DND-41 (cell line): ENCODE measurements around the gene FADS2.

ENCODE experiments used
- ATAC-seq: fragments of 200-7000 bp; cut with Tn5 transposase; 3 replicates; pipeline ENCODE4 v1.9.1; 2021; ENCODE audit warnings: low read depth; ENCODE audit not compliant: insufficient read depth
- DNase-seq: peaks from one replicate; pipeline ENCODE4 v3.0.0-alpha.2; 2020
- H2AFZ ChIP-seq: 2 replicates; pipeline ENCODE4 v1.6.0; 2012; ENCODE audit warnings: low read depth, low read length
- H3K27ac ChIP-seq: 2 replicates; pipeline ENCODE4 v1.5.1; 2012; ENCODE audit warnings: low read length, inconsistent platforms
- H3K27me3 ChIP-seq: fragments of 200-600 bp; sonication (generic); 2 replicates; pipeline ENCODE4 v1.6.0; 2012; ENCODE audit warnings: low read length, mild to moderate bottlenecking, inconsistent platforms; ENCODE audit not compliant: insufficient read depth, poor library complexity
- H3K36me3 ChIP-seq: 2 replicates; pipeline ENCODE4 v1.5.1; 2012; ENCODE audit warnings: low read length, inconsistent platforms; ENCODE audit not compliant: insufficient read depth
- H3K4me1 ChIP-seq: 2 replicates; pipeline ENCODE4 v1.5.1; 2012; ENCODE audit warnings: mild to moderate bottlenecking, low read length; ENCODE audit not compliant: insufficient read depth
- H3K4me2 ChIP-seq: 2 replicates; pipeline ENCODE4 v1.6.0; 2012; ENCODE audit warnings: mild to moderate bottlenecking, moderate library complexity, low read length, inconsistent platforms; ENCODE audit not compliant: insufficient read depth
- H3K4me3 ChIP-seq, 2 experiments: fragments of 200-600 bp in 1 of 2; shearing (Covaris generic) in 1 of 2; 2 replicates each; pipeline ENCODE4 v1.5.1; 2012 to 2016; ENCODE audit warnings: inconsistent platforms in 2 of 2, low read length in 2 of 2, mild to moderate bottlenecking in 2 of 2, low read depth in 1 of 2, moderate library complexity in 1 of 2
- H3K79me2 ChIP-seq: 2 replicates; pipeline ENCODE4 v1.6.0; 2012; ENCODE audit warnings: low read length, inconsistent platforms; ENCODE audit not compliant: insufficient read depth
- H3K9ac ChIP-seq: 2 replicates; pipeline ENCODE4 v1.6.0; 2012; ENCODE audit warnings: low read depth, mild to moderate bottlenecking, inconsistent platforms, low read length, moderate library complexity
- H3K9me3 ChIP-seq: 2 replicates; pipeline ENCODE4 v1.5.1; 2012; ENCODE audit warnings: low read length, moderate library complexity, mild to moderate bottlenecking, inconsistent platforms; ENCODE audit not compliant: insufficient read depth, severe bottlenecking
- H4K20me1 ChIP-seq: 2 replicates; pipeline ENCODE4 v1.6.0; 2012; ENCODE audit warnings: low read length; ENCODE audit not compliant: insufficient read depth
- EZH2 ChIP-seq: IDR thresholded peaks from 3 replicates; pipeline ENCODE4 v1.6.1; 2012; ENCODE audit warnings: borderline replicate concordance, low read depth, mild to moderate bottlenecking, moderate library complexity, low read length, inconsistent platforms; ENCODE audit not compliant: severe bottlenecking
- TF ChIP-seq, protein P1 (sequence below): IDR thresholded peaks from 2 replicates; pipeline ENCODE4 v1.5.1; 2012; ENCODE audit warnings: borderline replicate concordance, low read length, moderate library complexity, mild to moderate bottlenecking; ENCODE audit not compliant: poor library complexity, severe bottlenecking; ENCODE audit errors: extremely low read depth

FADS2 gene

DNA sequence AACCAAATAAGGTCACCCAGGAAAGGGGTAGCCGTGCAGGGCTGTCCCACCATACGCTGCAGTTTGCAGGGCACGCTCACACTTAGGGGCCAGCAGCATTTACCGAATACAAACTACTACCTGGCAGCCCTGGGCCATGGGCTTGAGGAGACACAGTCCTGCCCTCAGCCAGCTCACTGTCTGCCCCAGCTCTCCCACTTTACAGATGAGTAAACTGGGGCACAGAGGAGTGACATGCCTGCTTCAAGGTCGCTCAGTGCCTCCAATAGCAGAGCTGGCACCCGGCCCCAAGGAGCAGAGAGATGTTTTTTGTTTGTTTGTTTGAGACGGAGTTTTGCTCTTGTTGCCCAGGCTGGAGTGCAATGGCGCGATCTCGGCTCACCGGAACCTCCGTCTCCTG lies 60.5 kb downstream of the FADS2 start:
- DNase-seq (no peak), ATAC-seq (no peak)
- Histone ChIP-seq H4K20me1 (peaks cover 8% of the 10 kb centered on the region), H3K27ac (no peak overlapping the region), H3K36me3 (no peaks in the 10 kb centered on the region), H3K4me2 (no peak overlapping the region), H3K27me3 (peaks cover 4% of the 10 kb centered on the region), H3K79me2 (no peaks in the 10 kb centered on the region), H3K4me1 (peaks cover 22% of the 10 kb centered on the region), H2AFZ (no peak overlapping the region), H3K4me3 (no peak overlapping the region), H3K9me3 (no peaks in the 10 kb centered on the region), H3K9ac (no peak overlapping the region)
- TF ChIP-seq, protein P1, sequence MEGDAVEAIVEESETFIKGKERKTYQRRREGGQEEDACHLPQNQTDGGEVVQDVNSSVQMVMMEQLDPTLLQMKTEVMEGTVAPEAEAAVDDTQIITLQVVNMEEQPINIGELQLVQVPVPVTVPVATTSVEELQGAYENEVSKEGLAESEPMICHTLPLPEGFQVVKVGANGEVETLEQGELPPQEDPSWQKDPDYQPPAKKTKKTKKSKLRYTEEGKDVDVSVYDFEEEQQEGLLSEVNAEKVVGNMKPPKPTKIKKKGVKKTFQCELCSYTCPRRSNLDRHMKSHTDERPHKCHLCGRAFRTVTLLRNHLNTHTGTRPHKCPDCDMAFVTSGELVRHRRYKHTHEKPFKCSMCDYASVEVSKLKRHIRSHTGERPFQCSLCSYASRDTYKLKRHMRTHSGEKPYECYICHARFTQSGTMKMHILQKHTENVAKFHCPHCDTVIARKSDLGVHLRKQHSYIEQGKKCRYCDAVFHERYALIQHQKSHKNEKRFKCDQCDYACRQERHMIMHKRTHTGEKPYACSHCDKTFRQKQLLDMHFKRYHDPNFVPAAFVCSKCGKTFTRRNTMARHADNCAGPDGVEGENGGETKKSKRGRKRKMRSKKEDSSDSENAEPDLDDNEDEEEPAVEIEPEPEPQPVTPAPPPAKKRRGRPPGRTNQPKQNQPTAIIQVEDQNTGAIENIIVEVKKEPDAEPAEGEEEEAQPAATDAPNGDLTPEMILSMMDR = no peak
- no peak for TF ChIP-seq EZH2

DNA sequence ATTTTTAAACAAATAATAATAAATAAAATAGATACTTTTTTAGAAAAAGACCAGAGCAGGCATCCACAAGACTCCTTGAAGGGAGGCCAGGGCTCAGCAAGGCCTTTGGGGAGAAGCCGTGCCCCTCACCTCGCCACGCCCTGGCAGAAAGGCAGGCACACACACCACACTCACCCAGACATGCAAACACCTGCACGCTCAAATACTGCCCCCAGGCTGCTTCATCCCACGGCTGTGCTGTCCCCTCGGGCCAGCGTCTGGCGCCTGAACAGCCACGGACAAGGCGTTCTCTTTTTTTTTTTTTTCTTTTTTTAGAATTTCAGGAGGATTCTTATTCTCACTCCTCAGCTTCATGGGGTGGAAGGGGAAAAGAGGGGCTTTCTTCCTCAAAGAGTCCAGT lies 61.7 kb downstream of the FADS2 start:
- Histone ChIP-seq H3K4me1 (peaks cover 22% of the 10 kb centered on the region), H3K36me3 (no peaks in the 10 kb centered on the region), H3K9ac (no peak overlapping the region; the same call in 1 of the 2 replicates), H3K27me3 (peaks cover 4% of the 10 kb centered on the region), H2AFZ (no peak overlapping the region), H3K79me2 (no peaks in the 10 kb centered on the region), H4K20me1 (peaks cover 3% of the 10 kb centered on the region; the same call in 1 of the 2 replicates), H3K9me3 (no peaks in the 10 kb centered on the region), H3K4me2 (peak overlapping the region; percentile 86), H3K4me3 (peak overlapping the region in 1 of 2 experiments; percentile 59; a peak in 2 of 4 replicates), H3K27ac (no peak overlapping the region)
- no peak for DNase-seq
- no peak for ATAC-seq
- no peak for TF ChIP-seq EZH2
- TF ChIP-seq, protein P1 = no peak

DNA sequence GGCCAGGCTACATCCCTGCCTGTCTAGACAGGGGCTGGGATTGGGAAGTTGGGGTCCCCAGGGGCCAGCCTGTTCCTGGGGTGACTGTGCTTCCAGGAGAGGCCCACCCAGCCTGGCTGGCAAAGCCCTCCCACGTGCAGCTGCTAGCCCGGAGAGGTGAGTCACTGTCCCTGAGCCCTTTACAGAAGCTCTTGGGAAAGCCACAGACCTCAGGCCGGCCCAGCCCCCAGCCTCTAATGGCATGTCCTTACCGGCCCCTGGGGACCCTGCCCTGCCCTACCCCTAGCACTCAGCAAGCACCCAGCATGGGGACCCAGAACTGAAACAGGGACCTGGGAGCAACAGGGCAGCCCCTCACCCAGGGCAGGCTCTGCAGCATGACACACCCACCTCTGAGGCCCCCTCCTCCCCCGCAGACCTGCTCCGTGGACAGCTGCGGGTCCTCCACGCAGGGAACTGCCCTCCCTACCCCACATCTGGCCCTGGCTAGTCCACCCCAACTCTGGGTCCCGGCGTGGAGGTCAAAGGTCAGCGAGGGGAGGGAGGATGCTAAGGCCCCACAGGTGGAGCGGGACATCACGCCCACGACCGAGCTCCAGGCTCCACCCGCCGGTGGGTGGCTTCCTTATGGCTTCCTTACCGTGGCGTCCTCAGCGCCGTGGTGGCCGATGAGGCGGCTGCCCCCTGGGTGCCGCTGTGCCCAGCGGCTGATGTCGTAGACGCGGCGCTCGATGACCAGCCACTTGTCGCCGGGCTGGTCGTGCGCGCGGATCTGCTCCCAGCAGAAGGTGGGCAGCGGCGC lies 62.6 kb downstream of the FADS2 start:
- peak overlapping the region; percentile 16 to 59; a peak in 3 of 4 replicates for H3K4me3 ChIP-seq
- no peaks in the 10 kb centered on the region for H3K9me3 ChIP-seq
- peak overlapping the region; percentile 66 for H2AFZ ChIP-seq
- peak overlapping the region; percentile 62 for H3K9ac ChIP-seq
- no peaks in the 10 kb centered on the region for H3K79me2 ChIP-seq
- peak; percentile 41 for DNase-seq
- H3K27ac ChIP-seq = no peak overlapping the region; the same call in 1 of the 2 replicates
- H4K20me1 ChIP-seq = peaks cover 3% of the 10 kb centered on the region; the same call in 1 of the 2 replicates
- H3K4me2 ChIP-seq = peak overlapping the region; percentile 86
- no peaks in the 10 kb centered on the region for H3K36me3 ChIP-seq
- peaks cover 22% of the 10 kb centered on the region for H3K4me1 ChIP-seq
- TF ChIP-seq, protein P1 = peak; percentile 10
- peak; percentile 46 for TF ChIP-seq EZH2
- peaks cover 4% of the 10 kb centered on the region for H3K27me3 ChIP-seq
- peak; percentile 30 for ATAC-seq
